ENCODE results near the gene DPT. TPM values are rescaled to one million over a fixed set of nuclear protein-coding genes. Genes with fewer than 3 reads are reported as not detected.

DPT gene
- polyA plus RNA-seq, 1 donor from 2014 or later = not detected

- no peak overlapping the region for H3K4me3 ChIP-seq (ENCODE audit: low read length)
- no peak overlapping the region for H2AFZ ChIP-seq (ENCODE audit: low read depth, low read length)
Observed at GRCh38 chr1:168726281-168726680, 2.7 kb downstream of the DPT start.

GRCh38 chr1:168725831-168726230 is 3.2 kb downstream of the DPT start:
- H3K4me2 ChIP-seq (ENCODE audit: low read length) = no peak overlapping the region
- no peak overlapping the region for H3K27ac ChIP-seq (ENCODE audit: low read length)
- no peaks in the 10 kb centered on the region for H3K9me2 ChIP-seq (ENCODE audit: insufficient read depth, low read length)
- H3K9me3 ChIP-seq (ENCODE audit: low read length) = no peaks in the 10 kb centered on the region
- no peak overlapping the region for H3K4me3 ChIP-seq (ENCODE audit: low read length)
- H4K20me1 ChIP-seq (ENCODE audit: insufficient read depth) = no peaks in the 10 kb centered on the region
- H3K27me3 ChIP-seq (ENCODE audit: insufficient read depth, low read depth, low read length) = no peaks in the 10 kb centered on the region
- no peak overlapping the region for H2AFZ ChIP-seq (ENCODE audit: low read depth, low read length)
- H3K9ac ChIP-seq (ENCODE audit: low read length) = no peak overlapping the region
- no peaks in the 10 kb centered on the region for H3K36me3 ChIP-seq (ENCODE audit: insufficient read depth, low read length)
- no peaks in the 10 kb centered on the region for H3K79me2 ChIP-seq (replicated peaks; ENCODE audit: insufficient read depth, low read length)
- no peaks in the 10 kb centered on the region for H3F3A ChIP-seq (ENCODE audit: insufficient read depth, low read length, poor library complexity, severe bottlenecking)
- TF ChIP-seq EZH2 (IDR thresholded peaks at IDR 0.05; ENCODE audit: borderline replicate concordance, insufficient read depth, low read length, poor library complexity, severe bottlenecking) (no peak), RAD21 (conservative IDR thresholded peaks at IDR 0.05) (no peak), REST (IDR thresholded peaks at IDR 0.05; ENCODE audit: borderline replicate concordance) (no peak), MXI1 (conservative IDR thresholded peaks at IDR 0.05; ENCODE audit: poor library complexity, severe bottlenecking) (no peak), CTCF (IDR thresholded peaks at IDR 0.05; ENCODE audit: poor library complexity, severe bottlenecking) (no peak), EP300 (conservative IDR thresholded peaks at IDR 0.05; ENCODE audit: poor library complexity, severe bottlenecking) (no peak)

More at GRCh38 chr1:168726281-168726680, 2.7 kb downstream of the DPT start:
- Histone ChIP-seq H3K79me2 (replicated peaks; ENCODE audit: insufficient read depth, low read length) (no peaks in the 10 kb centered on the region), H3F3A (ENCODE audit: insufficient read depth, low read length, poor library complexity, severe bottlenecking) (no peaks in the 10 kb centered on the region), H3K9ac (ENCODE audit: low read length) (no peak overlapping the region), H3K4me2 (ENCODE audit: low read length) (no peak overlapping the region), H3K27me3 (ENCODE audit: insufficient read depth, low read depth, low read length) (no peaks in the 10 kb centered on the region), H3K9me2 (ENCODE audit: insufficient read depth, low read length) (no peaks in the 10 kb centered on the region), H3K36me3 (ENCODE audit: insufficient read depth, low read length) (no peaks in the 10 kb centered on the region), H3K9me3 (ENCODE audit: low read length) (no peaks in the 10 kb centered on the region), H3K27ac (ENCODE audit: low read length) (no peak overlapping the region), H4K20me1 (ENCODE audit: insufficient read depth) (no peaks in the 10 kb centered on the region)
- TF ChIP-seq SMC3 (conservative IDR thresholded peaks at IDR 0.05; ENCODE audit: poor library complexity) (no peak), TAF1 (IDR thresholded peaks at IDR 0.05; ENCODE audit: low read depth) (no peak), EP300 (conservative IDR thresholded peaks at IDR 0.05; ENCODE audit: poor library complexity, severe bottlenecking) (no peak), POLR2AphosphoS5 (IDR thresholded peaks at IDR 0.05) (no peak), MXI1 (conservative IDR thresholded peaks at IDR 0.05; ENCODE audit: poor library complexity, severe bottlenecking) (no peak), CTCF (IDR thresholded peaks at IDR 0.05; ENCODE audit: poor library complexity, severe bottlenecking) (no peak), EZH2 (IDR thresholded peaks at IDR 0.05; ENCODE audit: borderline replicate concordance, insufficient read depth, low read length, poor library complexity, severe bottlenecking) (no peak), RAD21 (conservative IDR thresholded peaks at IDR 0.05) (no peak), REST (IDR thresholded peaks at IDR 0.05; ENCODE audit: borderline replicate concordance) (no peak)

Data from neural cell (in vitro differentiated cells).